GM12878 (cell line): ENCODE data around the gene TEX28. TPM values are rescaled to one million over a fixed set of nuclear protein-coding genes. Genes with fewer than 3 reads are reported as not detected.

ENCODE experiments used
- ATAC-seq: fragments of 200-7000 bp; cut with Tn5 transposase; 3 replicates; pipeline ENCODE4 v1.9.1; 2020; ENCODE audit warnings: mild to moderate bottlenecking, moderate library complexity
- BruUV-seq: library from RNA; stranded (reverse); fragments of 400-500 nt; replicated peaks from 2 replicates; lab custom pipeline; 2021; lab: Mats Ljungman, UMichigan
- CTCF ChIA-PET: fragments of 300-600 bp; sonication (Branson Sonifier 250); formaldehyde crosslinking; extraction: SDS; loops from one replicate; lab custom pipeline; 2021; ENCODE audit warnings: inconsistent platforms; lab: Yijun Ruan, JAX
- POLR2A ChIA-PET: fragments of 350-600 bp; formaldehyde crosslinking; extraction: SDS; loops from one replicate; lab custom pipeline; 2021; ENCODE audit warnings: inconsistent platforms; lab: Charles Lee
- RAD21 ChIA-PET: fragments of 300-600 bp; sonication (Branson Sonifier 250); formaldehyde crosslinking; loops from one replicate; lab custom pipeline; 2023; ENCODE audit warnings: antibody characterized with exemption; ENCODE audit not compliant: unreplicated experiment; lab: Charles Lee
- SMC1A ChIA-PET: fragments of 300-600 bp; sonication (Branson Sonifier 250); formaldehyde crosslinking; loops from one replicate; lab custom pipeline; 2023; ENCODE audit not compliant: unreplicated experiment, uncharacterized antibody; lab: Charles Lee
- DNase-seq: peaks from one replicate; pipeline ENCODE4 v3.0.0-alpha.2; 2011; ENCODE audit warnings: low read depth, low spot score
- FAIRE-seq: peaks from 3 replicates; lab custom pipeline; 2011; peaks lifted over from hg19 to GRCh38; lab: Jason Lieb, UNC
- H2AFZ ChIP-seq: 2 replicates; pipeline ENCODE4 v1.6.0; 2011; ENCODE audit warnings: low read depth, low read length, control low read depth; ENCODE audit not compliant: control insufficient read depth
- H3K27ac ChIP-seq: 2 replicates; pipeline ENCODE4 v1.5.1; 2011; ENCODE audit warnings: control low read depth; ENCODE audit not compliant: control insufficient read depth, insufficient read depth
- H3K27me3 ChIP-seq, 2 experiments: replicated peaks in 1 of 2; 2 replicates each; pipeline versions ENCODE4 v1.6.0 to v1.6.1; 2011; ENCODE audit warnings: low read length in 1 of 2; ENCODE audit not compliant: control insufficient read depth in 2 of 2, insufficient read depth in 2 of 2
- H3K36me3 ChIP-seq, 2 experiments: 2 replicates each; pipeline ENCODE4 v1.5.1; 2011; ENCODE audit warnings: low read length in 1 of 2; ENCODE audit not compliant: control insufficient read depth in 2 of 2, insufficient read depth in 2 of 2
- H3K4me1 ChIP-seq: 2 replicates; pipeline ENCODE4 v1.6.1; 2011; ENCODE audit warnings: mild to moderate bottlenecking, low read length, moderate library complexity, mixed read lengths; ENCODE audit not compliant: control insufficient read depth, insufficient read depth
- H3K4me2 ChIP-seq: 2 replicates; pipeline ENCODE4 v1.6.0; 2011; ENCODE audit warnings: control low read depth; ENCODE audit not compliant: control insufficient read depth, insufficient read depth
- H3K4me3 ChIP-seq: fragments of 200-600 bp; sonication (generic); 2 replicates; pipeline ENCODE4 v1.5.1; 2016
- H3K79me2 ChIP-seq: 2 replicates; pipeline ENCODE4 v1.6.0; 2011; ENCODE audit warnings: low read length; ENCODE audit not compliant: control insufficient read depth, insufficient read depth
- H3K9ac ChIP-seq: 2 replicates; pipeline ENCODE4 v1.8.0; 2011; ENCODE audit warnings: low read length, control low read depth, mixed read lengths; ENCODE audit not compliant: control insufficient read depth, insufficient read depth
- H3K9me3 ChIP-seq: replicated peaks from 3 replicates; pipeline ENCODE4 v1.5.1; 2011; ENCODE audit warnings: mild to moderate bottlenecking, low read length; ENCODE audit not compliant: control insufficient read depth, insufficient read depth
- H4K20me1 ChIP-seq: 2 replicates; pipeline ENCODE4 v1.6.0; 2011; ENCODE audit not compliant: control insufficient read depth, insufficient read depth
- EZH2 ChIP-seq: IDR thresholded peaks from 2 replicates; pipeline ENCODE4 v1.6.1; 2012; ENCODE audit warnings: low read depth, mild to moderate bottlenecking, control low read depth, inconsistent platforms, low read length, borderline replicate concordance; ENCODE audit not compliant: control insufficient read depth
- FOXK2 ChIP-seq: fragments of 450-650 bp; IDR thresholded peaks from 2 replicates; pipeline ENCODE4 v1.6.1; 2017; ENCODE audit warnings: mild to moderate bottlenecking, moderate library complexity
- IKZF1 ChIP-seq: fragments of 450-650 bp; conservative IDR thresholded peaks from 2 replicates; pipeline ENCODE4 v1.6.1; 2017; ENCODE audit warnings: antibody characterized with exemption, mild to moderate bottlenecking
- JUND ChIP-seq: IDR thresholded peaks from 2 replicates; pipeline ENCODE4 v1.6.1; 2012; ENCODE audit warnings: low read depth, mild to moderate bottlenecking, low read length, improper control_type of control experiment, moderate library complexity
- KDM1A ChIP-seq: fragments of 200-600 bp; sonication (generic); IDR thresholded peaks from 2 replicates; pipeline ENCODE4 v1.6.1; 2016; ENCODE audit warnings: borderline replicate concordance
- LARP7 ChIP-seq: fragments of 450-650 bp; IDR thresholded peaks from 2 replicates; pipeline ENCODE4 v1.6.1; 2017; ENCODE audit warnings: mild to moderate bottlenecking
- NBN ChIP-seq: fragments of 450-650 bp; IDR thresholded peaks from 2 replicates; pipeline ENCODE4 v1.6.1; 2016
- RBBP5 ChIP-seq: fragments of 200-600 bp; sonication (generic); conservative IDR thresholded peaks from 2 replicates; pipeline ENCODE4 v1.6.1; 2016
- SRF ChIP-seq, 2 experiments: IDR thresholded peaks; 2 replicates each; pipeline ENCODE4 v1.6.1; 2011; ENCODE audit warnings: low read depth in 2 of 2, low read length in 2 of 2, mild to moderate bottlenecking in 1 of 2, moderate library complexity in 1 of 2
- SUPT20H ChIP-seq: IDR thresholded peaks from 2 replicates; pipeline ENCODE4 v1.6.1; 2011; ENCODE audit warnings: low read depth, mild to moderate bottlenecking, low read length, moderate library complexity, borderline replicate concordance; ENCODE audit not compliant: control insufficient read depth
- WGBS: methylation state at CpG from one replicate; pipeline ENCODE4 v1.1.6; 2016; ENCODE audit warnings: low lambda C conversion rate; ENCODE audit not compliant: insufficient replicate concordance, insufficient coverage; ENCODE audit errors: missing lambda C conversion rate; 5-methylcytosine and 5-hydroxymethylcytosine counted together
- in situ Hi-C: fragments of 300-500 bp; cut with MboI; formaldehyde crosslinking; loops from 9 replicates; pipeline ENCODE4 v1.14.3; 2018; ENCODE audit warnings: mixed read lengths
- intact Hi-C: fragments of 100-400 bp; cut with micrococcal nuclease; formaldehyde crosslinking; loops from one replicate; pipeline ENCODE4 v1.14.2; 2022; ENCODE audit not compliant: unreplicated experiment
- polyA plus RNA-seq, 11 experiments: library from polyadenylated mRNA; depleted of rRNA in 4 of 11; unstranded in 6 of 11; stranded (reverse) in 5 of 11; fragments of >200 nt; fragmentation: Nextera tagmentation in 4 of 11; fragmentation: Illumina TruSeq in 1 of 11; extraction: Ambion mirVana in 4 of 11; extraction: Trizol in 1 of 11; gene quantifications; 1 replicate in 1 of 11; 2 replicates in 10 of 11; pipeline versions ENCODE4 v1.2.1 to v1.2.3, GENCODE V29; 2011 to 2016; ENCODE audit warnings: inconsistent platforms in 2 of 11, missing spikeins in 2 of 11, low read depth in 1 of 11
- total RNA-seq, 4 experiments: library from RNA; depleted of rRNA in 3 of 4; stranded (reverse); fragments of >200 nt in 3 of 4; fragmentation: Illumina TruSeq in 1 of 4; extraction: Trizol in 1 of 4; gene quantifications; 2 replicates each; pipeline versions ENCODE4 v1.2.1 to v1.2.3, GENCODE V29; 2013 to 2021
- TF ChIP-seq, protein P1 (sequence below): fragments of 450-650 bp; conservative IDR thresholded peaks from 2 replicates; pipeline ENCODE4 v1.6.1; 2017; ENCODE audit warnings: mild to moderate bottlenecking, moderate library complexity
- TF ChIP-seq, protein P2 (sequence below): fragments of 450-650 bp; IDR thresholded peaks from 2 replicates; pipeline ENCODE4 v1.6.1; 2017; ENCODE audit warnings: low read depth, mild to moderate bottlenecking, moderate library complexity
- TF ChIP-seq, protein P3 (sequence below): fragments of 450-650 bp; IDR thresholded peaks from 2 replicates; pipeline ENCODE4 v1.6.1; 2018; ENCODE audit warnings: mild to moderate bottlenecking, low read depth, moderate library complexity; ENCODE audit not compliant: partially characterized antibody
- TF ChIP-seq, protein P4 (sequence below): IDR thresholded peaks from 2 replicates; pipeline ENCODE4 v1.6.1; 2012; ENCODE audit warnings: low read length, inconsistent platforms
- TF ChIP-seq, protein P5 (sequence below): fragments of 450-650 bp; IDR thresholded peaks from 2 replicates; pipeline ENCODE4 v1.6.1; 2017; ENCODE audit warnings: mild to moderate bottlenecking, low read depth, inconsistent platforms; ENCODE audit not compliant: poor library complexity, severe bottlenecking

The TEX28 gene
- total and polyA plus RNA-seq, 10 of the 15 experiments (the other 5 are each of a cell fraction or from before 2014, with no cell fraction given), result not detected

DNA sequence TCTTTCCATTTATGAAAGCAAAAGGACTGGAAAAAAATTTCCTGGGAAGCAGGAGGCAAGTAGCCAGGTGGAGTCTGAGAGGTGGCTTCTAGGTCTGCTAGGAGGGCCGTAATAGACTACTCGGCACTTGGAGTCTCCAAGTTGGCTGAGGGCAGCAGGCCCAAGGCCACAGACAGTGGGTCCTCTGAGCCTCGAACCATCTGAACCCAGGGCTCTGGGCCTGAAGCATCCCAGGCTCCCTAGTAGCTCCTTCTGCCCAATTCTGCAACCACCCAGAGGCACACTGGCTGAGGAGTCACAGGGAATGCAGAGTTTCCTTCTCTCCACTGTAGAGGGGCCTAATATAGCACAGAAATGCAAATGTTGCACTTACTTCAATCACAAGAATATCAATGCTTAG is 20.5 kb upstream of the TEX28 start:
- intact Hi-C loops, result no loop called here
- H3K36me3 ChIP-seq, result no peaks in the 10 kb centered on the region
- ChIA-PET SMC1A (no interaction called here), POLR2A (no interaction called here), CTCF (no interaction called here), RAD21 (no interaction called here)
- DNase-seq (no peak), ATAC-seq (no peak), FAIRE-seq (no peak)
- WGBS, result 31% methylated on average over 3 of the region's 3 CpGs
- H3K4me3 ChIP-seq, result no peak overlapping the region
- H3K79me2 ChIP-seq, result no peaks in the 10 kb centered on the region
- H2AFZ ChIP-seq, result no peak overlapping the region
- no peak overlapping the region for H3K27ac ChIP-seq
- BruUV-seq, result no TSS peak
- H3K4me1 ChIP-seq, result peaks cover 7% of the 10 kb centered on the region; the same call in 1 of the 2 replicates
- H3K9me3 ChIP-seq, result no peaks in the 10 kb centered on the region; the same call in 2 of the 3 replicates
- no peak overlapping the region for H3K9ac ChIP-seq
- H3K27me3 ChIP-seq, result no peaks in the 10 kb centered on the region
- no peaks in the 10 kb centered on the region for H4K20me1 ChIP-seq
- in situ Hi-C loops, result loop anchor here (25.0 kb wide), 1 partner anchor 178 kb away; the partner anchor contains the start of gene OPN1LW
- H3K4me2 ChIP-seq, result no peak overlapping the region
- TF ChIP-seq JUND, result no peak
- no peak for TF ChIP-seq EZH2
- TF ChIP-seq FOXK2, result no peak
- no peak for TF ChIP-seq LARP7
- no peak for TF ChIP-seq RBBP5
- no peak for TF ChIP-seq KDM1A
- no peak for TF ChIP-seq NBN
- no peak for TF ChIP-seq IKZF1
- no peak for TF ChIP-seq SRF (IDR thresholded peaks at IDR 0.05; ENCODE audit: low read depth in 2 of 2, low read length in 2 of 2)
- TF ChIP-seq, protein P1, sequence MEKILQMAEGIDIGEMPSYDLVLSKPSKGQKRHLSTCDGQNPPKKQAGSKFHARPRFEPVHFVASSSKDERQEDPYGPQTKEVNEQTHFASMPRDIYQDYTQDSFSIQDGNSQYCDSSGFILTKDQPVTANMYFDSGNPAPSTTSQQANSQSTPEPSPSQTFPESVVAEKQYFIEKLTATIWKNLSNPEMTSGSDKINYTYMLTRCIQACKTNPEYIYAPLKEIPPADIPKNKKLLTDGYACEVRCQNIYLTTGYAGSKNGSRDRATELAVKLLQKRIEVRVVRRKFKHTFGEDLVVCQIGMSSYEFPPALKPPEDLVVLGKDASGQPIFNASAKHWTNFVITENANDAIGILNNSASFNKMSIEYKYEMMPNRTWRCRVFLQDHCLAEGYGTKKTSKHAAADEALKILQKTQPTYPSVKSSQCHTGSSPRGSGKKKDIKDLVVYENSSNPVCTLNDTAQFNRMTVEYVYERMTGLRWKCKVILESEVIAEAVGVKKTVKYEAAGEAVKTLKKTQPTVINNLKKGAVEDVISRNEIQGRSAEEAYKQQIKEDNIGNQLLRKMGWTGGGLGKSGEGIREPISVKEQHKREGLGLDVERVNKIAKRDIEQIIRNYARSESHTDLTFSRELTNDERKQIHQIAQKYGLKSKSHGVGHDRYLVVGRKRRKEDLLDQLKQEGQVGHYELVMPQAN, result no peak
- TF ChIP-seq, protein P2, sequence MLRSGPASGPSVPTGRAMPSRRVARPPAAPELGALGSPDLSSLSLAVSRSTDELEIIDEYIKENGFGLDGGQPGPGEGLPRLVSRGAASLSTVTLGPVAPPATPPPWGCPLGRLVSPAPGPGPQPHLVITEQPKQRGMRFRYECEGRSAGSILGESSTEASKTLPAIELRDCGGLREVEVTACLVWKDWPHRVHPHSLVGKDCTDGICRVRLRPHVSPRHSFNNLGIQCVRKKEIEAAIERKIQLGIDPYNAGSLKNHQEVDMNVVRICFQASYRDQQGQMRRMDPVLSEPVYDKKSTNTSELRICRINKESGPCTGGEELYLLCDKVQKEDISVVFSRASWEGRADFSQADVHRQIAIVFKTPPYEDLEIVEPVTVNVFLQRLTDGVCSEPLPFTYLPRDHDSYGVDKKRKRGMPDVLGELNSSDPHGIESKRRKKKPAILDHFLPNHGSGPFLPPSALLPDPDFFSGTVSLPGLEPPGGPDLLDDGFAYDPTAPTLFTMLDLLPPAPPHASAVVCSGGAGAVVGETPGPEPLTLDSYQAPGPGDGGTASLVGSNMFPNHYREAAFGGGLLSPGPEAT, result no peak
- TF ChIP-seq, protein P3, sequence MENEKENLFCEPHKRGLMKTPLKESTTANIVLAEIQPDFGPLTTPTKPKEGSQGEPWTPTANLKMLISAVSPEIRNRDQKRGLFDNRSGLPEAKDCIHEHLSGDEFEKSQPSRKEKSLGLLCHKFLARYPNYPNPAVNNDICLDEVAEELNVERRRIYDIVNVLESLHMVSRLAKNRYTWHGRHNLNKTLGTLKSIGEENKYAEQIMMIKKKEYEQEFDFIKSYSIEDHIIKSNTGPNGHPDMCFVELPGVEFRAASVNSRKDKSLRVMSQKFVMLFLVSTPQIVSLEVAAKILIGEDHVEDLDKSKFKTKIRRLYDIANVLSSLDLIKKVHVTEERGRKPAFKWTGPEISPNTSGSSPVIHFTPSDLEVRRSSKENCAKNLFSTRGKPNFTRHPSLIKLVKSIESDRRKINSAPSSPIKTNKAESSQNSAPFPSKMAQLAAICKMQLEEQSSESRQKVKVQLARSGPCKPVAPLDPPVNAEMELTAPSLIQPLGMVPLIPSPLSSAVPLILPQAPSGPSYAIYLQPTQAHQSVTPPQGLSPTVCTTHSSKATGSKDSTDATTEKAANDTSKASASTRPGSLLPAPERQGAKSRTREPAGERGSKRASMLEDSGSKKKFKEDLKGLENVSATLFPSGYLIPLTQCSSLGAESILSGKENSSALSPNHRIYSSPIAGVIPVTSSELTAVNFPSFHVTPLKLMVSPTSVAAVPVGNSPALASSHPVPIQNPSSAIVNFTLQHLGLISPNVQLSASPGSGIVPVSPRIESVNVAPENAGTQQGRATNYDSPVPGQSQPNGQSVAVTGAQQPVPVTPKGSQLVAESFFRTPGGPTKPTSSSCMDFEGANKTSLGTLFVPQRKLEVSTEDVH, result no peak
- TF ChIP-seq, protein P4, sequence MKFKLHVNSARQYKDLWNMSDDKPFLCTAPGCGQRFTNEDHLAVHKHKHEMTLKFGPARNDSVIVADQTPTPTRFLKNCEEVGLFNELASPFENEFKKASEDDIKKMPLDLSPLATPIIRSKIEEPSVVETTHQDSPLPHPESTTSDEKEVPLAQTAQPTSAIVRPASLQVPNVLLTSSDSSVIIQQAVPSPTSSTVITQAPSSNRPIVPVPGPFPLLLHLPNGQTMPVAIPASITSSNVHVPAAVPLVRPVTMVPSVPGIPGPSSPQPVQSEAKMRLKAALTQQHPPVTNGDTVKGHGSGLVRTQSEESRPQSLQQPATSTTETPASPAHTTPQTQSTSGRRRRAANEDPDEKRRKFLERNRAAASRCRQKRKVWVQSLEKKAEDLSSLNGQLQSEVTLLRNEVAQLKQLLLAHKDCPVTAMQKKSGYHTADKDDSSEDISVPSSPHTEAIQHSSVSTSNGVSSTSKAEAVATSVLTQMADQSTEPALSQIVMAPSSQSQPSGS, result no peak
- TF ChIP-seq, protein P5, sequence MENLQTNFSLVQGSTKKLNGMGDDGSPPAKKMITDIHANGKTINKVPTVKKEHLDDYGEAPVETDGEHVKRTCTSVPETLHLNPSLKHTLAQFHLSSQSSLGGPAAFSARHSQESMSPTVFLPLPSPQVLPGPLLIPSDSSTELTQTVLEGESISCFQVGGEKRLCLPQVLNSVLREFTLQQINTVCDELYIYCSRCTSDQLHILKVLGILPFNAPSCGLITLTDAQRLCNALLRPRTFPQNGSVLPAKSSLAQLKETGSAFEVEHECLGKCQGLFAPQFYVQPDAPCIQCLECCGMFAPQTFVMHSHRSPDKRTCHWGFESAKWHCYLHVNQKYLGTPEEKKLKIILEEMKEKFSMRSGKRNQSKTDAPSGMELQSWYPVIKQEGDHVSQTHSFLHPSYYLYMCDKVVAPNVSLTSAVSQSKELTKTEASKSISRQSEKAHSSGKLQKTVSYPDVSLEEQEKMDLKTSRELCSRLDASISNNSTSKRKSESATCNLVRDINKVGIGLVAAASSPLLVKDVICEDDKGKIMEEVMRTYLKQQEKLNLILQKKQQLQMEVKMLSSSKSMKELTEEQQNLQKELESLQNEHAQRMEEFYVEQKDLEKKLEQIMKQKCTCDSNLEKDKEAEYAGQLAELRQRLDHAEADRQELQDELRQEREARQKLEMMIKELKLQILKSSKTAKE, result no peak
- TF ChIP-seq SUPT20H, result no peak
